GM19099 (cell line): ENCODE results near the gene YKT6.

ENCODE experiments used
- POLR2A ChIP-seq: IDR thresholded peaks from 3 replicates; pipeline ENCODE4 v1.6.1; 2011; ENCODE audit warnings: low read depth; ENCODE audit not compliant: insufficient read length; ENCODE audit errors: extremely low read depth

Gene YKT6

GRCh38 chr7:44230286-44230685, 29.5 kb downstream of the YKT6 start:
- no peak for TF ChIP-seq POLR2A

GRCh38 chr7:44231088-44231487, 30.3 kb downstream of the YKT6 start:
- no peak for TF ChIP-seq POLR2A

- no peak for TF ChIP-seq POLR2A
Observed at GRCh38 chr7:44232396-44232795, 31.6 kb downstream of the YKT6 start.

- no peak for TF ChIP-seq POLR2A
Observed at GRCh38 chr7:44232901-44233715, 32.3 kb downstream of the YKT6 start.

- no peak for TF ChIP-seq POLR2A
Observed at GRCh38 chr7:44235066-44235465, 34.3 kb downstream of the YKT6 start.

GRCh38 chr7:44235582-44236332, 35.0 kb downstream of the YKT6 start:
- no peak for TF ChIP-seq POLR2A

GRCh38 chr7:44236333-44236728, 35.6 kb downstream of the YKT6 start:
- no peak for TF ChIP-seq POLR2A

GRCh38 chr7:44237696-44238095, 36.9 kb downstream of the YKT6 start:
- no peak for TF ChIP-seq POLR2A

- TF ChIP-seq POLR2A: no peak
Observed at GRCh38 chr7:44238116-44238695, 37.4 kb downstream of the YKT6 start.

- no peak for TF ChIP-seq POLR2A
Observed at GRCh38 chr7:44239361-44239760, 38.6 kb downstream of the YKT6 start.

GRCh38 chr7:44240376-44240775, 39.6 kb downstream of the YKT6 start:
- no peak for TF ChIP-seq POLR2A

- no peak for TF ChIP-seq POLR2A
Observed at GRCh38 chr7:44240983-44241510, 40.3 kb downstream of the YKT6 start.

- no peak for TF ChIP-seq POLR2A
Observed at GRCh38 chr7:44242091-44242490, 41.3 kb downstream of the YKT6 start.

- no peak for TF ChIP-seq POLR2A
Observed at GRCh38 chr7:44244282-44244681, 43.5 kb downstream of the YKT6 start.

GRCh38 chr7:44246396-44247113, 45.8 kb downstream of the YKT6 start:
- TF ChIP-seq POLR2A: no peak
